SH-SY5Y (cell line): Measurements from ENCODE around the gene CDKN2D.

Experiments used
- GATA2 ChIP-seq: IDR thresholded peaks from 2 replicates; pipeline ENCODE4 v1.6.1; 2011; ENCODE audit warnings: mild to moderate bottlenecking, low read depth, low read length
- GATA3 ChIP-seq: IDR thresholded peaks from 2 replicates; pipeline ENCODE4 v1.6.1; 2011; ENCODE audit warnings: low read depth, mild to moderate bottlenecking, low read length, moderate library complexity

GRCh38 chr19:10520652-10521318 lies 48.0 kb downstream of the CDKN2D start:
- TF ChIP-seq GATA2 (no peak), GATA3 (no peak)
